IMR-90 (cell line): ENCODE data around the gene CTSV. TPM values are rescaled to one million over a fixed set of nuclear protein-coding genes. Genes with fewer than 3 reads are reported as not detected.

Source experiments
- ATAC-seq: fragments of 200-7000 bp; cut with Tn5 transposase; 2 replicates; pipeline ENCODE4 v1.9.1; 2020; ENCODE audit warnings: low read depth, mild to moderate bottlenecking, moderate library complexity
- BruUV-seq: library from RNA; stranded (reverse); fragments of 400-500 nt; replicated peaks from 2 replicates; lab custom pipeline; 2021; lab: Mats Ljungman, UMichigan
- CTCF ChIA-PET: fragments of 300-600 bp; formaldehyde crosslinking; extraction: SDS; loops from one replicate; lab custom pipeline; 2021; ENCODE audit warnings: antibody characterized with exemption; lab: Yijun Ruan, JAX
- POLR2A ChIA-PET: fragments of 300-600 bp; sonication (Branson Sonifier 250); formaldehyde crosslinking; loops from one replicate; lab custom pipeline; 2022; ENCODE audit warnings: antibody characterized with exemption; ENCODE audit not compliant: unreplicated experiment; lab: Charles Lee
- DNase-seq: peaks from one replicate; pipeline ENCODE4 v3.0.0; 2013
- H2AFZ ChIP-seq: replicated peaks from 2 replicates; pipeline ENCODE3; 2013; ENCODE audit warnings: low read length, mild to moderate bottlenecking; ENCODE audit not compliant: poor library complexity
- H2AK5ac ChIP-seq: 2 replicates; pipeline ENCODE4 v1.6.1; 2013; ENCODE audit warnings: low read depth, low read length, inconsistent platforms
- H2AK9ac ChIP-seq: replicated peaks from 2 replicates; pipeline ENCODE3; 2013; ENCODE audit warnings: mild to moderate bottlenecking, low read depth, low read length, moderate library complexity; ENCODE audit not compliant: poor library complexity
- H2BK120ac ChIP-seq: 2 replicates; pipeline ENCODE4 v1.6.1; 2013; ENCODE audit warnings: low read depth, low read length, inconsistent platforms
- H2BK15ac ChIP-seq: 3 replicates; pipeline ENCODE4 v1.6.1; 2013; ENCODE audit warnings: low read depth, low read length, inconsistent platforms
- H2BK20ac ChIP-seq: 2 replicates; pipeline ENCODE4 v1.6.1; 2013; ENCODE audit warnings: low read depth, mild to moderate bottlenecking, inconsistent platforms, low read length, moderate library complexity
- H2BK5ac ChIP-seq: 2 replicates; pipeline ENCODE4 v1.6.1; 2013; ENCODE audit warnings: mild to moderate bottlenecking, low read depth, low read length, inconsistent platforms; ENCODE audit not compliant: poor library complexity, severe bottlenecking
- H3K14ac ChIP-seq: replicated peaks from 2 replicates; pipeline ENCODE4 v1.6.1; 2013; ENCODE audit warnings: low read depth, low read length, inconsistent platforms
- H3K18ac ChIP-seq: 2 replicates; pipeline ENCODE4 v1.6.1; 2013; ENCODE audit warnings: low read depth, low read length, control low read depth
- H3K23ac ChIP-seq: 2 replicates; pipeline ENCODE4 v1.6.1; 2013; ENCODE audit warnings: low read depth, low read length, inconsistent platforms
- H3K27ac ChIP-seq: 2 replicates; pipeline ENCODE4 v1.5.1; 2013; ENCODE audit warnings: mild to moderate bottlenecking, control low read depth, low read length; ENCODE audit not compliant: insufficient read depth
- H3K27me3 ChIP-seq: 2 replicates; pipeline ENCODE4 v1.6.1; 2013; ENCODE audit warnings: low read length; ENCODE audit not compliant: control insufficient read depth, insufficient read depth
- H3K36me3 ChIP-seq: 2 replicates; pipeline ENCODE4 v1.6.1; 2013; ENCODE audit warnings: low read length, mixed read lengths; ENCODE audit not compliant: control insufficient read depth, insufficient read depth
- H3K4ac ChIP-seq: 2 replicates; pipeline ENCODE4 v1.6.1; 2013; ENCODE audit warnings: low read depth, low read length, inconsistent platforms
- H3K4me1 ChIP-seq: 2 replicates; pipeline ENCODE4 v1.6.1; 2013; ENCODE audit warnings: low read length, mixed read lengths; ENCODE audit not compliant: control insufficient read depth, insufficient read depth
- H3K4me2 ChIP-seq: 2 replicates; pipeline ENCODE4 v1.6.1; 2013; ENCODE audit warnings: low read depth, mild to moderate bottlenecking, control low read depth, low read length, moderate library complexity
- H3K4me3 ChIP-seq: 2 replicates; pipeline ENCODE4 v1.5.1; 2013; ENCODE audit warnings: low read depth, mild to moderate bottlenecking, control low read depth, low read length, moderate library complexity; ENCODE audit not compliant: insufficient read depth
- H3K56ac ChIP-seq: 2 replicates; pipeline ENCODE4 v1.6.1; 2013; ENCODE audit warnings: low read length, inconsistent platforms; ENCODE audit not compliant: insufficient read depth; ENCODE audit errors: extremely low read depth
- H3K79me1 ChIP-seq, 2 experiments: 2 replicates each; pipeline ENCODE4 v1.6.1; 2013; ENCODE audit warnings: low read length in 2 of 2, inconsistent platforms in 1 of 2, low read depth in 1 of 2
- H3K9ac ChIP-seq: 2 replicates; pipeline ENCODE4 v1.6.1; 2013; ENCODE audit warnings: low read depth, low read length, control low read depth
- H3K9me1 ChIP-seq: 2 replicates; pipeline ENCODE4 v1.6.1; 2013; ENCODE audit warnings: low read length, inconsistent platforms; ENCODE audit not compliant: insufficient read depth
- H3K9me3 ChIP-seq: 2 replicates; pipeline ENCODE4 v1.6.1; 2013; ENCODE audit warnings: low read length; ENCODE audit not compliant: control insufficient read depth, insufficient read depth
- H4K20me1 ChIP-seq: 2 replicates; pipeline ENCODE4 v1.6.1; 2013; ENCODE audit warnings: low read length, inconsistent platforms; ENCODE audit not compliant: insufficient read depth
- H4K5ac ChIP-seq: 2 replicates; pipeline ENCODE4 v1.6.1; 2013; ENCODE audit warnings: mild to moderate bottlenecking, low read depth, low read length, control low read depth
- H4K8ac ChIP-seq, 2 experiments: 2 replicates each; pipeline ENCODE4 v1.6.1; 2013; ENCODE audit warnings: low read depth in 2 of 2, low read length in 2 of 2, control low read depth in 1 of 2, inconsistent platforms in 1 of 2
- H4K91ac ChIP-seq: 2 replicates; pipeline ENCODE4 v1.6.1; 2013; ENCODE audit warnings: low read depth, low read length, inconsistent platforms; ENCODE audit not compliant: insufficient read depth
- BHLHE40 ChIP-seq: fragments of 150-350 bp; IDR thresholded peaks from 2 replicates; pipeline ENCODE4 v1.6.1; 2016; ENCODE audit warnings: mild to moderate bottlenecking, low read depth, low read length
- CEBPB ChIP-seq: IDR thresholded peaks from 2 replicates; pipeline ENCODE4 v1.6.1; 2012; ENCODE audit warnings: low read depth, low read length, improper control_type of control experiment
- CHD1 ChIP-seq: IDR thresholded peaks from 2 replicates; pipeline ENCODE4 v1.6.1; 2012; ENCODE audit warnings: low read depth, low read length, improper control_type of control experiment
- CTCF ChIP-seq: conservative IDR thresholded peaks from 2 replicates; pipeline ENCODE4 v1.5.1; 2012; ENCODE audit warnings: mild to moderate bottlenecking, low read depth, low read length, improper control_type of control experiment
- ELK1 ChIP-seq: fragments of 150-350 bp; IDR thresholded peaks from 2 replicates; pipeline ENCODE4 v1.6.1; 2016; ENCODE audit warnings: low read depth, mild to moderate bottlenecking, low read length, moderate library complexity, borderline replicate concordance
- FOS ChIP-seq: fragments of 150-350 bp; IDR thresholded peaks from 2 replicates; pipeline ENCODE4 v1.6.1; 2016; ENCODE audit warnings: low read depth, low read length
- MAFK ChIP-seq: IDR thresholded peaks from 2 replicates; pipeline ENCODE4 v1.6.1; 2012; ENCODE audit warnings: low read depth, low read length, improper control_type of control experiment
- MAZ ChIP-seq: IDR thresholded peaks from 2 replicates; pipeline ENCODE4 v1.6.1; 2012; ENCODE audit warnings: low read depth, mild to moderate bottlenecking, low read length, improper control_type of control experiment, moderate library complexity, borderline replicate concordance
- MXI1 ChIP-seq: IDR thresholded peaks from 2 replicates; pipeline ENCODE4 v1.6.1; 2012; ENCODE audit warnings: low read depth, mild to moderate bottlenecking, low read length, moderate library complexity, borderline replicate concordance
- NFE2L2 ChIP-seq: fragments of 150-350 bp; IDR thresholded peaks from 2 replicates; pipeline ENCODE4 v1.6.1; 2016; ENCODE audit warnings: low read depth, mild to moderate bottlenecking, low read length
- POLR2A ChIP-seq: IDR thresholded peaks from 2 replicates; pipeline ENCODE4 v1.6.1; 2012; ENCODE audit warnings: mild to moderate bottlenecking, low read depth, low read length
- RAD21 ChIP-seq: IDR thresholded peaks from 2 replicates; pipeline ENCODE4 v1.6.1; 2012; ENCODE audit warnings: low read length, improper control_type of control experiment
- RCOR1 ChIP-seq: IDR thresholded peaks from 2 replicates; pipeline ENCODE4 v1.6.1; 2012; ENCODE audit warnings: mild to moderate bottlenecking, low read length, improper control_type of control experiment; ENCODE audit not compliant: insufficient replicate concordance
- RFX5 ChIP-seq: IDR thresholded peaks from 2 replicates; pipeline ENCODE4 v1.8.0; 2012; ENCODE audit warnings: low read depth, mild to moderate bottlenecking, low read length, moderate library complexity
- SMC3 ChIP-seq: fragments of 150-350 bp; IDR thresholded peaks from 2 replicates; pipeline ENCODE4 v1.6.1; 2016; ENCODE audit warnings: low read depth, mild to moderate bottlenecking, antibody characterized with exemption, low read length, moderate library complexity
- USF2 ChIP-seq: fragments of 150-350 bp; IDR thresholded peaks from 2 replicates; pipeline ENCODE4 v1.6.1; 2017; ENCODE audit warnings: mild to moderate bottlenecking, antibody characterized with exemption, low read length, low read depth
- WGBS, 2 experiments: methylation state at CpG; one replicate each; pipeline versions ENCODE4 v1.1.5 to v1.1.7; 2013; ENCODE audit warnings: missing lambda C conversion rate in 2 of 2; ENCODE audit not compliant: insufficient read length in 1 of 2; ENCODE audit errors: extremely low coverage in 2 of 2; 5-methylcytosine and 5-hydroxymethylcytosine counted together
- dilution Hi-C: fragments of 300-500 bp; cut with HindIII; formaldehyde crosslinking; loops from one replicate; pipeline ENCODE4 v1.14.3; 2018; ENCODE audit warnings: low sequenced_read_pairs; ENCODE audit not compliant: unreplicated experiment
- in situ Hi-C: fragments of 300-500 bp; cut with MboI; formaldehyde crosslinking; loops from 3 replicates; pipeline ENCODE4 v1.14.3; 2019; ENCODE audit warnings: low sequenced_read_pairs, inconsistent platforms, mixed read lengths
- intact Hi-C: fragments of 100-400 bp; cut with micrococcal nuclease; formaldehyde crosslinking; loops from 2 replicates; pipeline ENCODE4 v1.10.0; 2022
- polyA plus RNA-seq, 3 experiments: library from polyadenylated mRNA; depleted of rRNA; stranded (reverse); fragments of >200 nt; gene quantifications; 2 replicates each; pipeline ENCODE4 v1.2.3, GENCODE V29; 2012; ENCODE audit warnings: low replicate concordance in 1 of 3
- total RNA-seq: library from RNA; depleted of rRNA; stranded (reverse); fragments of >200 nt; gene quantifications from 2 replicates; pipeline ENCODE4 v1.2.3, GENCODE V29; 2012

CTSV gene
- total and polyA plus RNA-seq, 2 of the 4 experiments (the other 2 are of a cell fraction) = 0.54 to 0.75 TPM

GRCh38 chr9:97059626-97060025, 20.7 kb upstream of the CTSV start:
- Histone ChIP-seq H3K9me3 (no peaks in the 10 kb centered on the region), H3K36me3 (no peaks in the 10 kb centered on the region), H2BK120ac (no peak overlapping the region), H2AK9ac (no peak overlapping the region), H3K9ac (no peak overlapping the region), H2BK5ac (no peak overlapping the region), H3K4ac (no peak overlapping the region), H3K4me2 (no peak overlapping the region), H3K4me1 (no peaks in the 10 kb centered on the region), H2AK5ac (no peak overlapping the region), H3K56ac (no peak overlapping the region), H3K18ac (no peak overlapping the region), H4K8ac (no peak overlapping the region), H3K9me1 (no peaks in the 10 kb centered on the region), H3K27ac (no peak overlapping the region), H4K20me1 (no peaks in the 10 kb centered on the region), H3K14ac (no peak overlapping the region), H3K23ac (no peak overlapping the region), H3K27me3 (no peaks in the 10 kb centered on the region; the same call in 1 of the 2 replicates), H4K91ac (no peak overlapping the region), H2BK15ac (no peak overlapping the region), H3K79me1 (no peaks in the 10 kb centered on the region), H2AFZ (no peak overlapping the region), H2BK20ac (no peak overlapping the region), H4K5ac (no peak overlapping the region), H3K4me3 (no peak overlapping the region)
- in situ Hi-C loops = no loop called here
- TF ChIP-seq MXI1 (no peak), USF2 (no peak), RAD21 (no peak), POLR2A (no peak), RFX5 (no peak), BHLHE40 (no peak), RCOR1 (no peak), ELK1 (no peak), SMC3 (no peak), MAZ (no peak), FOS (no peak), MAFK (no peak), CTCF (no peak), CEBPB (no peak), CHD1 (no peak), NFE2L2 (no peak)
- ATAC-seq (no peak), DNase-seq (no peak)
- dilution Hi-C loops = no loop called here
- CTCF ChIA-PET = no interaction called here
- 71% methylated on average over 1 of the region's 3 CpGs; no CpG with 5 or more reads in 1 of the 2 experiments for WGBS, 2 experiments
- intact Hi-C loops = no loop called here
- POLR2A ChIA-PET = no interaction called here
- BruUV-seq = no TSS peak
